RPMI7951 (cell line): Measurements from ENCODE around the gene KRT33B. TPM values are rescaled to one million over a fixed set of nuclear protein-coding genes. Genes with fewer than 3 reads are reported as not detected.
A peak's percentile ranks its signal among the peaks of the same experiment; 100 is the strongest.
"Not testable (repeated sequence)": the region's sequence is repeated elsewhere in the genome, so short reads cannot be mapped to it uniquely, and the experiment has no call there.

ENCODE experiments used
- DNase-seq: peaks from one replicate; pipeline ENCODE4 v3.0.0-alpha.2; 2012; ENCODE audit warnings: low read depth
- total RNA-seq: library from RNA; depleted of rRNA; stranded (reverse); fragments of >200 nt; shearing (Covaris generic); gene quantifications from 2 replicates; pipeline ENCODE4 v1.2.3, GENCODE V29; 2014; rRNA removed

The KRT33B gene
- total RNA-seq: 0.24 TPM in 1 of 2 replicates, not detected in the other

DNA sequence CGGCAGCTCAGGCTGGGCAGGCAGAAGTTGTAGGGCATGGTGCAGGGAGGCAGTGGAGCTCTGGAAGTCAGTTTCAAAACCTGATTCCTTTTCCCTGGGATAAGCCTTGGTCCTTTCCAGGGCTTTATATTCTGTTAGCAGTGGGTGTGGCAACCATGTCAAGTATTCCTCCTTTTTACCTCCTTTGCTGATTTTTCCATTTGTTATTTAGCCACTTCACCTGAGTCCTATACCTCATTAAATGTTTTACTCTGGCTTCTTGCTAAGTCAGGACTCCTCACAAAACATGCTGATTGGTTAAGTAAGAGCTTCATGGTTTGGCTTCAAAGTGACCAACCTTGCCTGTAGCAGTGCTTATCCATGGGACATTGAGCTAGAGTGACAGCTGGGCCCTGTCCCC, at the start of gene KRT33B:
Gene KRT33B (minus strand): TSS at position 101 of the 400 bp plus-strand sequence. CDS start 63 bp downstream, at position 38.
- no peak for DNase-seq

DNA sequence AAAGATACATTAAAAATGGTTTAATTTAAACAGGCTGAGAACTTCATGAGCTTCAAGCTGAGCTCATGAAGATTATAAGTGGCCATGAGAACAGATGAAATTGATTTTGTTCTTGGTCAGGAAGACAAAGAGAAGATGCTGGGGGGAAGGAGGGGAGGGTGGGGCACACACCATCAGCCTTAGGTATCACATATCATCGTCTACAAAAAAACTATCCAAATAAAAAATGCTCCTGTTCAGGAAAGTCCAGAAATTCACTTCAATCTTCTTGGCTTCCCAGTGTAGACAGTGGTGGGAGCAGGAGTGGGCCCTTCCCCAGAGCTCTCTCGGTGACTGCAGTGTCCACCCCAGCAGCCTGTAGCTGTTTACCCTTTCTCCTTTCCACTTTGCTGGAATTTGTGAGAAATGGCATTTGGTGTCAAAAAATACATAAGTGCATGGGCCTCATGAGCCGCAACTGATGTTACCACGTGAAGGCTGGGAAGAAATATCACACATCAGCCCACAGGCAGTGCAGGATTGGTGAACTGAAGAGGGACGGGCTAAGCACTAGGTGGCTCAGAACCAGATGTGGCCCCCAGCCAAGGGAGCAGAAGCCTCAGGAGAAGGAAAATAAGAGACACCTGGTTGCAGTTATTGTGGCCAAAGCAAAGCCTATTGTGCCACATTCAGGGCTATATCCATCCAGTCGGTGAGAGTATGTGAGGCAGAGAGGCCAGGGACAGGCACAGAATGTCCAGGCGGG, 48.7 kb upstream of the KRT33B start:
- no peak for DNase-seq

DNA sequence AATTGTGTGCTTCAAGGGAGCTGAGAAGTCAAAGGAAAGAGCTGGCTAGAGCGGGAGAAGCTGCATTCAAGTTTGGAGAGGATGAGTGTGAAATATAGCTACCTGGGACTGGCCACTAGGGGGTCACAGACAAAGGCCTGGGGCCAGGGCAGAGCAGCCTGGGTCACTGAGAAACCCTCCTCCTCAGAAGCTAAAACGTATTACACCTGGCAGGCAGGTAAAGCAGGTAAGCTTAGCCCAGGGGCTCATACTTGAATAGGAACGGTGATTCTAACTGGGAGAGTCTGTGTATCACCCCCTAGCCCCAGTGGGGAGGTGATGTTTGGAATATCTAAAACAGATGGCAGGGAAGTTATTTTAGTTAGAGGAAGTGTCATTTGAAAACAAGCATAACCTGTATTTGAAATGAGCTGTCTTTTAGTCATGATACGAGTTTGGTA, 48.0 kb upstream of the KRT33B start:
- no peak for DNase-seq

DNA sequence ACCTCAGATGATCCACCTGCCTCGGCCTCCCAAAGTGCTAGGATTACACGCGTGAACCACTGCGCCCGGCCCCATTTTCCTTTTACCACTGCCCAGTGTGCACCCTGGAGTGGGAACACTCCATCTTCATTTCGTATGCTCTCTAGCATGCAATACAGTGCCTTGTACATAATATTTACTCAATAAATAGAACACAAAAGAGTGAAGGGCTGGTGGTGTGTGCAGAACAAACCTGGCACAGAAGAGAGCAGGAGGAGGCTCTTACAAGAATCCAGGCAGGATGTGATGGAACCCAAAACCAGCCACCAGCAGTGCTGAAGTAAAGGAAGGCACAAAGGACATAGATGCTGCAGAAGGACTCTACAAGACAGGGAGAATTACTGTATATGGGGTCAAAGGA, 47.5 kb upstream of the KRT33B start:
- DNase-seq: no peak

DNA sequence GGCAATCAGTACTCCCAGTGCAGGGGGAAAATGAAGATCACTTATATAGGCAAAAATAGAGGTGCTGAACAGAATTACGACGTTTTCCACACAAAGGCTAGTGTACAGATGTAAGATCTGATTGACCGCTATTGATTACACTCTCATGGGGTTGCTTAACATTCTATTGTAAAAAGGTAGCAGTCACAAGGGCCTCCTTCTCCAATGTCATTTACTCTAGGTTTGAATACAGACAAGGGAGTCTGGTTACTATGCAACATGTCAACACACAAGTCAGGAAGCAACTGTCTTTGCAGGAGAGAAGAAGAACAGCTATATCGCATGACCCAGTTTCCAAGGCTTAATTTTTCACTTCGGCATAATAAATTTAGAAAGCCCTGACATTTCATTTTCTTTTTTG, 46.9 kb upstream of the KRT33B start:
- no peak for DNase-seq

DNA sequence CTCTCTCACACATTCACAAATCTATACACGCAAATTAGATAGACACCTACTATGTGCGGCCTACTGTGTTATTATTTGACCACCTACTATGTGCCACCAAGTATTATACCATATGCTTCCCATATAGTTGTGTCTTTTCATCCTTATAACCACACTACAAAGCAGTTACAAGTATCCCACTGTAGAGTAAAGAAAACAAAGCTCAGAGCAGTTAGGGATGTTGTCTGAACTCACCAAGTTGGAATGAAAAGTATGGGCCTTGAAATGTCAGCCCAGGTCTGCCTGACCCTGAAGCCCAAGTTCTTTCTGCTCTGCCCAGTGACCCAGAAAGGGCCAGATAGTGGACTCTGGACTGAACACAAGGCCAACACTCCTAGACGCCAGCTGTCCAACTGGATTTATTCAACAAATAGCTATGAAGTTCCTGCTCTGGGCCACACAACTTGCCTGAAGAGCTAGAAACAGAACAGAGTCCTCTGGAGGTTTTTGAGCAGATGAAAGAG, 46.3 kb upstream of the KRT33B start:
- DNase-seq: peak; percentile 61

DNA sequence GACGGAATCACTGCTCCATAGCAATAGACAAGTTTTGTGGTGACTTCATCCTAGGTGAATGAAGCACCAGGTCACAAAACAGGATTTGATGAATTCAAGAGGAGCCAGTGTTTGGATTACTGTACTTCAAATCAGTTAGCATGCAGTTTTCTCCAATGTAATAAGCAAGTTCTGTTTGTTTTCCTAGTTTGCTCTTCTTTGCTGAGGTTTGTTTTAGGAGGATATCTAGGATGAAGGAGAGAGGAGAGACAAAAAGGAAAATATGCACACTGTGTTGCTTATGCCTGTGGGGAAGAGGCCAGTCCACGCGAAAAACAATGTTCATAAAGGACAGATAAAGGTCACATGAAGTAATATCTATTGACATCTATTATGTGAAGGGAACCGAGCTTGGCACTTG, 45.8 kb upstream of the KRT33B start:
- DNase-seq: no peak

DNA sequence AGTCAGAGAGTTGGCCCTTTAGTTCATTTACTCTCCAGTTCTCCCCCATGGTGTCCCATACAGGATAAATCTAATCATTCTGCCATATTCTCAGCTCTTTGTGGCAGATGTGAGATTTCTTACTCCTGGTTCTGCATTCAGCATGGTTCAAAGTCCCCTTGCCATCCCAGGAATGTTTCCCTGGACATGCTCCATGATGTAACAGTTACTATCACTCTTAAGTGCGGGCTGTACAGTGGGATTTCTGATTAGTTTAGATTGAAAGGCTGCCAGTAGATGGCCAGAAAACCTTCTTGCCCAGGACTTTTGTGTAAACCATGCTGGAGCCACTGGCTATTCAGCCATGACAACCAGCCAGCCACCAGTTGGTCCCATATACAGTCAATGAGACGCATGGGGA, 44.4 kb upstream of the KRT33B start:
- DNase-seq: no peak

DNA sequence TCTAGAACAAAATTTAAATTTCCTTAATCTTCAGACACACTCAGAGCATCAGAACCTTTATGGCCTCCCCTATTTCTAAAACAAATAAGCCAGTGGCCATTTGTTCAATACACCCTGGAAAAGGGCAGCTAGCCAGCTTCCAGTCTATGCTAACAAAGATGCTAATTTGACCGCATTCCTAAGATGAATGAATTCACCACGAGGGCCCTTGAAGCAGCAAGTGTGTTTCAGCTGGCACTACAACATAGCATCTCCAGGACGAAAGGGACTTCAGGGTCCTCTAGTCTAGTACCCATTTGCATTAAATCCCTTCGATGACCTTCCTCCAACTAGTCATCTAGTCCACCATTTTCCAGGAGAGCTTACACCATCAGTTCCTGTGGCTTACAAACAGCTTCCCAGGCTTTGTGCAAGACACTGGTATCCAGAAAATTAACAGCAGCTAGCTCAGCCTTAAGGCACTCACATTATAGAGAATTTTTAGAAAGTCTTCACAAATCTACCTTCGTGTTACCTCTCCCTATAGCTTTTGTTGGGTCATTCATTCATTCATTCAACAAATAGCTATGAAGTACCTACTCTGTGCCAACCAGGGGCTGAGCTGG, 43.8 kb upstream of the KRT33B start:
- DNase-seq: peak; percentile 40

DNA sequence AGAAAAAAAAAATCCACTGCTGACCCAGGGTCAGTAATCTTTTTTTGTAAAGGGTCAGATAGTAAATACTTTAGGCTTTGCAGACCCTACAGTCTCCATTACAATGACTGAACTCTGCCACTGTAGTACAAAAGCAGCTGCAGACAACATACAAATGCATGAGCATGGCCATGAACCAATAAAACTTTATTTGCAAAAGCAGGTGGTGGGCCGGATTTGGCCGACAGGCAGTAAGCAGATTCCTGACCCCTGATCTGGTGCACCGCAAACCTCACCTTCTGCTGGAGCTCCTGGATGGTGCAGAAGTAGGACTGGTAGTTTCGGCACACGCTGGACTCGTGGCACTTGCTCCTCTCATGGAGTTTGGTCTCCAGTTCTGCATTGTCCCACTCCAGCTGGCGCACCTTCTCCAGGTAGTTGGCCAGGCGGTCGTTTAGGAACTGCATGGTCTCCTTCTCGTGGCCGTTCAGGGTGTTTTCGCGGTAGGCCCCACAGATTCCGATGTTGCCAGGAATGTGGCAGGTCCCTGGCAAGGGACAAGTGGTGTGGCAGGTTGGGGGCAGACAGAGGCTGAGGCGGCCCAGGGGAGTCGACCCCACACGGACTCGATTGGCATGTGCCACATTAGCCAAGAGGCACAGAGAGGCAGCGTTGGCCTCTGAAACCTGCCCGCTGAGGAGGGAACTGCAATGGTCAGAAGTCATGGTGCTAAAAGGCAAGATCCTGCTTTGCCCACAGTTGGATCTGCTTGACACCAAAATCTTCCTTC, 41.6 kb upstream of the KRT33B start:
- no peak for DNase-seq

DNA sequence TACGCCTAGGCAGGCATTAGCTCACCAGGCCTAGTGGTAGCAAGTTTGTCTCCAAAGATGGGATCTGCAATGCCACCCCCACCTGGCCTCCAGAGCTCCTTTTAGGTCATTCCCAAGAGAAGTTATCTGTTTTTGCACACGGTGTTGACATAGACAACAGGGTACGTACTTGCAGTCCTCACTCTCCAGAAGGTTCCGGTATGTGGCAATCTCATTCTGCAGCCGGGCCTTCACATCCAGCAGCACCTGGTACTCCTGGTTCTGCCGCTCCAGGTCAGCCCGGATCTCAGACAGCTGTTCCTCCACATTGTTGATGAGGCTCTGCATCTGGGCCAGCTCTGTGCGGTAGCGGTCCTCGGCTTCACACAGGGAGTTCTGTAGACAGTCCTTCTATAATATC, 37.6 kb upstream of the KRT33B start:
- no peak for DNase-seq

DNA sequence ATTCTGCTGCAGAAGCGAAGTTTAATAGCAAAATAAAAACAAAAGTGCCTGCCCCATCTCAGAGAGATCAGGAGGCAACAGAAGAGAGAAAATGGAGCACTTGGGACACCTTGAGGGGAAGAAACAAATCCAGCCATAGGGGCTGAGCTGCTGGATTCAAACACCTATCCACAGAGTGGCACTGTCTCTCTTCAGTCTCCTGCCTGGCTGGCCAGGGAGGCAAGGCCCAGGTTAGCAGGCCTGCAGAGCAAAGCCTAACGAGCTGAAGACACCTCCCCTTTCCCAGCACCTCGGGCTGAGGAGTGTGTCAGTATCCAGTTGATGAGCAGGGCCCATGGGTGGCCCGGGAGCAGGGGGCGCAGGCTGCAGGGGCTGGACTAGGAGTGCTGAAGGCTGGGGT, 36.6 kb upstream of the KRT33B start:
- no peak for DNase-seq

DNA sequence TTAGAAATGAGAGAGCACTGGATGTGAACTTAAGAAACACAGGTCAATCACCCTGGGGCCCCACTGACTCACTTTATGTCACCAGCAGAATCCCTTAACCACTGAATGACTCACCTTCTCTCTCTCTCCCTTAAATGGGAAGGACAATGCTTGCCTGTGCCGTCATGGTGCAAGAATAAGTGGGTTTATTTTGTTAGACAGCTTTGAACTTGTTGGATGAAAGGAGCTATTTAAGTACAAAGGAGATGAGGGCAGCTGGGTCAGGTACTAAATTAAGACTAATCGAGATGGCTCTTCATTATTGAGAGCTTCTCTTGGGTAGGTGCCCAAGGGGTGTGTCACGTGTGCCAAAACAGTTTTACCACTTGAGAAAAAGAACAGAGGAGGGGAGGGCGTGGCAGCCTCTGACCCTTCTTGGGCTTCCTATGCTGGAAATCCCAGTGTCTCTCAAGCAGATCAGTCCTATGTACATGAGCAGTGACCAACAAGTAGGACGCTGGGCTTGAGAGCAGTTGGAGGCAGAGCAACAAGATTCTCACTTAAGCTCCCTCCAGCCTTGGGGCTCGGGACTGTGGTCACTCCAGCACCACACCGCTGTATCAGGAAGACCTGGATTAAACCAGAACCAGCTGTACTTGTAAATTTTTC, 34.5 kb upstream of the KRT33B start:
- peak; percentile 100 for DNase-seq

DNA sequence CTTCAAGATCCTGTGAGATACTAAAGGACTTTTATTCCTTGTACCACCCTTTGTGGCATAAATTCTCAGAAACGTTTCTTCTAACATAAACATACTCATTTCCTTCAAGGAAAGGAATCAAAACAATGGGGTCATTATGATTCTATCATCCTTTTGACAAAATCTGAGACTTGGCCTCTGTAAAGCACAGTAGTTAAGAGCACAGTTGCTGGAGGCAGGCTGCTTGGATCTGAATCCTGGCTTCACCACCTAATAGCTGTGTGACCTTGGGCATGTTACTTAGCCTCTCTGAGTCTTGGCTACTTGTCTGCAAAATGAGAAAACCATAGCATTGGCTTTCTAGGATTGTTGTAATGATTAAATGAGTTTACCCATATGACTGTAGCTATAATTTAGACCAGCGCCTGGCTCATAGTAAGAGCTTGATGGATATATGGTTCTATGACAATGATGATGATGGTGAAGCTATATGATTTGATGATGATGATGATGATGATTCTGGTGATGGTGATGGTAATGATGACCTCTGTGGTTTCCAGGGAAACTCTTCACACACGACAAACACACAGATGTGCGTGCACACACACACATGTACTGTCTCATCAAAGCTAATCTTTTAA, 33.9 kb upstream of the KRT33B start:
- DNase-seq: no peak

DNA sequence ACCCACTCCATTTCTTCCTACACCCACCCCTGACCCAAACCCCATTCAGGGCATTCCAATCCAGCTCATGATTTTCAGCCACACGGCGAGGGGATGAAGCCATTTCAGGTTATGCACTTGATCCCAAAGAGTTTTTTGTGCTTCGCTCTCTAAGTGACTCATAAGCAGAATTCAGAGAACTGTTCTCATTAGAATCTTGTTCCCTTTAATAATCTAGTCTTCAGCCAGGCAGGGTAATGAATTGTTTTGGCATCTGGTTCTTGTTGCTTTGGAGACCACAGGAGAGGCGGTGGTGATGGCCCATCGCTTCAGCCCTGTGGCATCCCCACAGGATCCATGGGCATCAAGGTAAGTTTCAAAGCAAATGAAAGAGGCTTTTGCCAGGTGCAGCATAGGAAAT, 32.5 kb upstream of the KRT33B start:
- DNase-seq: peak; percentile 73

DNA sequence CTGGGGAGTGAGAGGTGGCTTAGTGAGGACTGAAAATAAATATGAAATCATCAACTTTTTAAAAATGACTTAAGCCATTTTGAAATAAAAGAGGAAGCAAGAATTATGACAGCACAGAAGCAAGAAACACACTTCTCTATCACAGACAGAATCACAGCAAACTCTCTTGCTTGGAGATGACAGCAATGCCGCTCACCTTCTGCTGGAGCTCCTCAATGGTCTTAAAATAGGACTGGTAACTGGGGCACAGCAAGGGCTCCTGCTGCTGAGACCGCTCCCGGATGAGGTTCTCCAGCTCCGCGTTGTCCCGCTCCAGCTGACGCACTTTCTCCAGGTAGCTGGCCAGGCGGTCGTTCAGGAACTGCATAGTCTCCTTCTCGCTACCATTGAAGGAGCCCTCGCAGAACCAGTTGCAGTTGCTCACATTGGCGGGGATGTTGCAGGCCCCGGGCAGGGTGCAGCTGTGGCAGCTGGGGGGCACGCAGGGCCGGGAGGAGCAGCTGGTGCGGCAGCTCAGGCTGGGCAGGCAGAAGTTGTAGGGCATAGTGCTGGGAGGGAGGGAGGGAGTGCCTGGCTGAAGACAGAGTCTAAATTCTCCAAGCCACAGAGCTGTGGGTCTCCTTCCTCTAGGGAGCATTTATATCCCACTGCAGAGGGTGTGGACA, 27.5 kb upstream of the KRT33B start, which contains the start of gene KRT31:
Gene KRT31 (minus strand): TSS at position 613 of the 665 bp plus-strand sequence. CDS start 69 bp downstream, at position 544.
- no peak for DNase-seq

DNA sequence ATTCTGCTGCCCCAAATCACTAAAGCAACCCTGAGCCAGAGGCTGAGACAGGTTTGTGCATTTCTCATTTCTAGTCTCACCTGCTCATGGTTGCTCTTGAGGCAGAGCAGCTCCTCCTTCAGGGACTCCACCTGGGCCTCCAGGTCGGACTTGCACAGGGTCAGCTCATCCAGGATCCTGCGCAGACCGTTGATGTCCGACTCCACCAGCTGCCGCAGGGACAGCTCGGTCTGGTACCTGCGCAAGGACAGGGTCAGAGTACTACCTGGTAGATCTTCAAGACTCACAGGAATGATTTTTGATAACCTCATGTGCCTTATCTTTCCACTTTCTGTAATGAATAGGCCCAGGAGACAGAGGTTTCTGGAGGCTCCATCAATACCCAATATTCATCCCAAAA, 26.7 kb upstream of the KRT33B start:
- DNase-seq: no peak

DNA sequence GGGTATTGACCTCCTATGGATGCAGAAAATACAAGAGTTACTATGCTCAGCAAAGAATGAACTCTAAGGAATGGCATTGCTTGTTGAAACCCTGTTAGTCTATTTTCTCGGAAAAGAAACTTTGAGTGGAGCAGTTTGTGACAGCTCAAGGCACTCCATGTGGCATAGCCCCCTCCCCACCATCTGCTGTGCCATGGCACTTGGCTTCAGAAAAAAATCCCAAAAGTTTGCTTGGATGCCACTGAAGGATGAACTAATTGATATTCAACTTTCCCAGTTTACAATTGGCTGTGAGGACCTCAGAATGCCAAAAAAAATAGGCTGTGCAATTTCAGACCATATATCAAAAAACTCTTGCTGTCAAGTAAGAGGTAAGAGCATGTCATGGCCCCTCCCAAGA, 26.0 kb upstream of the KRT33B start:
- no peak for DNase-seq

DNA sequence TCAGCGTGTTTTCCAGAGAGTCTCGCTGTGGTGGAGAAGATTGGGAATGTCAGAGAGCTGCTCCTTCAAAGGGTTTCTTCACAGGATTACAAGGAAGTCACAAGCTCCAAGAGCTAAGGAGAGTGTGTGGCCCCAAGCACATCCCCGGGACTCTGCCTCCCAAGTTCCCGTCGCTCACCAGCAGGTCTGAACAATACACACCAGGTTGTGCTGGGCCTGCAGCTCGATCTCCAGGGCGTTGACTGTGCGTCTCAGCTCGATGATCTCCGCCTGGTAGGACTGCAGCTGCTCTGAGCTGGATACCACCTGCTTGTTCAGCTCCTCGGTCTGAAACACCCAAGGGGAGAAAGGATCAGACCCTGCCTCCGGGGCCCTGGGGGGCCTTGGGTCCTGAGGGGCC, 25.4 kb upstream of the KRT33B start:
- not testable (repeated sequence) for DNase-seq

DNA sequence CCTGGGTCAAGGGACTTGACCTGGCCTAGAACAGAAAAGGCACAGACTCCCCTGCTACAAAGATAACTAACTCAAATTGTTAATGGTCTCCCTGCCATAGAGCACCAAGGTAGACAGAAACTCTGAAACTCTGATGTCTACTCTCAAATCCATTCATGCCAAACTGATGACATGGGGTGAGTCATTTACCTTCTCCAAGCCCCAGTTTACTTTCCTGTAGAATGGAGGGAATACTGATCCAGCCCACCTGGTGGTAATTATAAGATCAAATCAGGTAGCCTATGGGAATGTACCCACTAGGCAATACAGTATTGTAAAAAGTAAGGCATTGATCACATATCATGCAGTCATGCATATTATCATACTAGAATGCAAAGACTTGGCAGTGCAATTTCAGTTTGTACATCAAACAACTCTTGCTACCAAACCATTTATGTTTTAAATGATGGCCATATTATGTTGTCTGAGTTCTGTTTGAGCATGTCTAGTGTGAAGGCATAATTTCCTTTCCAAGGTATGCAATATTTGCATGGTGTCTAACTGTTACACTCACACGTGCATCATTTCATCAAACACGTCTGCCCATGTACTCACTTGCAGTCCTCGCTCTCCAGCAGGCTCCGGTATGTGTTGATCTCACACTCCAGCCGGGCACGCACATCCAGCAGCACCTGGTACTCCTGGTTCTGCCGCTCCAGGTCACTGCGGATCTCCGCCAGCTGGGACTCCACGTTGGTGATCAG, 24.8 kb upstream of the KRT33B start:
- DNase-seq: no peak
